Eye (tissue), 1 donor: Measurements from ENCODE around the gene PLEKHD1.
A peak's percentile ranks its signal among the peaks of the same experiment; 100 is the strongest.

Source experiments
- DNase-seq: peaks from one replicate; pipeline ENCODE4 v3.0.0-alpha.2; 2015

The PLEKHD1 gene

GRCh38 chr14:69558774-69559173 is 74.2 kb downstream of the PLEKHD1 start:
- DNase-seq: no peak

DNA sequence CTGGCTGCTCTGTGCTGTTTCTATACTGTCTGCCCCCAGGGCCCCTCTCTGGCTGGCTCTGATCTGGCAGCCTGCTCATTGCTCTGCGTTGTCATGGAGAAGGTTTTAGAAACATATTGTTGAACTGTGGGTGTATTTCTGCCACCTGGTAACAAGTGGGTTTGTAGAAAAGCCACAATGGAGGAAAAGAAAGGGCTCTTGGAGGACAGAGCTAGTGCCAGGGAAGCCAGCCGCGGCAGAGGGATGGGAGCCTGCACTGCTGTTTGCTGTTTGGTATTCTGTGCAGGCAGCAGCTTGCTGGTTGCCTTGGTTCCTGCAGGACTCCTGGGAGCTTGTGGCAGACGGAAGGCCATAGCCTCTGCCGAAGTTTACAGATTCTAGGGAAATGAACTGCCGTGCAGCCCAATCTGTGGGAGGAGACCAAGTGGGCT is 75.1 kb downstream of the PLEKHD1 start:
- peak; percentile 79 for DNase-seq

DNA sequence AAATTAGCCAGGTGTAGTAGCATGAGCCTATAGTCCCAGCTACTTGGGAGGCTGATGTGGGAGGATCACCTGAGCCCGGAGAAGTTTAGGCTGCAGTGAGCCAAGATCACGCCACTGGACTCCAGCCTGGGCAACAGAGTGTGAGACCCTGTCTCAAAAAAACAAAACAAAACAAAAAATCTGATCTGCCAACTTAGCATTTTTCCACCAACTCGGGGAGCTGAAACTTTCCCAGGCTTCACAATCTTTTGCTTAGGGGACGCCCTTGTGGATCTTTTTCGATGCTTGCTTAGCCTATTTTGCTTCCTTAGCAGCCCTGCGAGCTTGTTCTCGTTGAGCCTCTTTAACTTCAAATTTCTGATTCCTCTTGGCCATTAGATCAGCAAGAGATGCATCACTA is 76.3 kb downstream of the PLEKHD1 start:
- no peak for DNase-seq

- DNase-seq: no peak
These were observed 77.4 kb downstream of the PLEKHD1 start for GRCh38 chr14:69561893-69562292.

GRCh38 chr14:69567563-69567962 is 83.0 kb downstream of the PLEKHD1 start:
- DNase-seq: no peak

DNA sequence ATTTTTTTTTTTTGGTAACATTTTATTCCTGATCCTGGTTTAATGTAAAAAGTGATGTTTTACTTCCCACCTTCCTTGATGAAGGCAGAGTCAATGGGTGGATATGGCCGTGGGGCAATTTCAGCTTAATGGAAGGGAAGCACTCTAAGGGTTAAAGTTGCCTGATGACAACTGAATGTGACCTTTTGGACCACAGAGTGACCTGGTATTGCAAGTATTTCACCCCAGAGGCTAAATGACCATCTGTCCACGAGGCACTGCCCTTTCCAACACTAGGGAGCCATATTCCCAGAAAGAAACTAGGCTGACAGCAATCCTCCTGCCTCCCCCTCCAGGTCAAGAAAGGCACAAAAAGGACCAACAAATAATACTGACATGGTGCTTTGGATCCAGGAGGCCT is 85.3 kb downstream of the PLEKHD1 start:
- DNase-seq: no peak

- no peak for DNase-seq
These were observed 86.4 kb downstream of the PLEKHD1 start for GRCh38 chr14:69570836-69571330.

DNA sequence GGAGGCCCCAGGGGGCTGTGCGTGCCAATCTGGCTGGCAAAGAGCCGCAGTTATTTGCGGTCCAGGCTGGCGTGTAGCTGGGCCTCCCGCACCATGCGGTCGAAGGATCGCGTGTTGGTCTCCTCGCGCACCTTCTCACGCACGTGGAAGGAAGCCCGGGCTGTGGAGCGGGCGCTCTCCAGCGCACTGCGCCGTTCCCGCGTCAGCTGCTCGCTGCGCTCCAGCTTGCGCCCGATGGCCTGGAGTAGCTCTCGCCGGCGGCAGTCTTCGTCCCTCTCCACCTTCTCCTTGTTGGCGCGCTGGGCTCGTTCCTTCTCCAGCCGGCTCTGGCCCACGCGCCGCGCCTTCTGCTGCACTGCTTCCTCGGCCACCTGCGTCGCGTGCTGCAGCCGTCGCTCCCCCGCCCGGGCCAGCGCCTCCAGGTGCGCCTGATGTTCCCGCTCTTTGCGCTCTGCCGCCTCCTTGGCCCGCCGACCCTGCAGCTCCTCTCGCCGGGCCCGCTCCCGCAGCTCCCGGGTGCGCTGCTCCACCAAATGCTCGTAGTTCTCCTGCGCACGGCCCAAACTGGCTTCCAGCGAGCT is 87.0 kb downstream of the PLEKHD1 start:
- DNase-seq: no peak

DNA sequence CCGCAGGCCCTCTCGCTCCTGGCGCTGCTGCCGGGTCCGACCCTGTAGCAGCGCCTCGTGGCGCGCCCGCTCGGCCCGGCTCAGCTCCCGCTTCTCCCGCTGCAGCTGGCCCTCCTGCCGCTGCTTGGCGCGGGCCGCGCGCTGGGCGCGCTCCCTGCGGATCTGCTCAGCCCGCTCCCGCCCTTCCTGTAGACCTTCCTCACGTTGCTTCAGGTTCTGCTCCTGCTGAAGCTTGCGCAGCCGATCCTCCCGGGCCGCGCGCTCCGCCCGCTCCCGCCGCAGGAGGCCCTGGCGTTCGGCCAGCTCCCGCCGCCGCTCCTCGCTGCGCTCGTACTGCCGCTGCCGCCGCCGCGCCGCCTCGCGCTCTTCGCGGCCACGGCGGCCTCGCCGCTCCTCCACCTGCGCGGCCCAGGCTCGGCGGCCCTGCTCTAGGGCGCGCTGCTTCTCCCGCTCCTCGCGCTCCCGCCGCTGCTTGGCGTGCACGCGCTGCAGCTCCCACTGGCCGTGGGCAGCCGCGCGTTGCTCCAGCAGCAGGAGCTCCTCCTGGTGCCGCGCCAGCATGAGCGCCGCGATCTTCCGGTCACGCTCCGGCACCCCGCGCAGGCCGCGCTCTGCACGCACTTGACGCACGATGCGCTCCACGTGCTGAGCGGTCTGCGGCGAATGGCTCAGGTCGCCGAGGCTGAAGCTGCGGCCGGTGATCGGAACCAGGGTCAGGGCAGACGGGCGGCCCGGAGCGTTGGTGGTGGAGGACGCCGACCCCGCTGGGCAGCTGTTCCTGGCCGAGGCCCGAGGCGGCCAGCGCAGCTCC is 87.7 kb downstream of the PLEKHD1 start:
- DNase-seq: peak; percentile 29

GRCh38 chr14:69572841-69573135 is 88.3 kb downstream of the PLEKHD1 start:
- DNase-seq: no peak

DNA sequence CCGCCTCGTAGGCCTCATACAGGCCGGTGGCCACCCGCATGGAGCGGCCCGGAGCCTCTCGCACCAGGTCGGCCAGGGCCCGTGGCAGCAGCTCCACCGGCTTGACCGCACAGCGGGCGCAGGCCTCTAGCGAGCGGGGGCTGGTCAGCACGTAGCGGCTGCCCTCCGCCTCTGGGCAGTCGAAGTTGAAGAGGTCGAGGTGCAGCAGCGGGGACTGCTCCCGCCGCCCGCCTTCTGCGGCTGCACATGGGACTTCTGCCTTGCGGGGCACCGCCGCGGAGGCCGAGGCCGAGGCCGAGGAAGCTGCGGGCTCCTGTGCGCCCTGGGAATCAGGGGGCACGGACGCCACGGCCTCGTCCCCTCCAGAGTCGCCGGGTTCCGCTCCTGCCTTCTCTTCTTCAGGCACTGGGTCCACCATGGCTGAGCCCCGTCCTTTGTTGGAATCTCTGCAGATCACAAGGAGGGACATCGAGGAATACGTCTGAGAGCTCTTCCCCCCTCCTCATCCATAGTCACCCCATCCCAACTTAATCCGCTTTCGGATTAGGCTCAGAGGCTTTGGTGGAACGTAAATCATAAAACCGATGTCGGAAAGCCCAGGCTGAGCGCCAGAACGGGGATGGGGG is 88.8 kb downstream of the PLEKHD1 start:
- DNase-seq: peak; percentile 19

GRCh38 chr14:69573831-69574262 is 89.3 kb downstream of the PLEKHD1 start:
- DNase-seq: peak; percentile 87

GRCh38 chr14:69574263-69574953 is 89.9 kb downstream of the PLEKHD1 start, which contains the start of gene CCDC177:
CCDC177 (minus strand) TSS chr14:69574871; CDS start chr14:69573622, 1,249 bp downstream.
- peak; percentile 91 for DNase-seq

DNA sequence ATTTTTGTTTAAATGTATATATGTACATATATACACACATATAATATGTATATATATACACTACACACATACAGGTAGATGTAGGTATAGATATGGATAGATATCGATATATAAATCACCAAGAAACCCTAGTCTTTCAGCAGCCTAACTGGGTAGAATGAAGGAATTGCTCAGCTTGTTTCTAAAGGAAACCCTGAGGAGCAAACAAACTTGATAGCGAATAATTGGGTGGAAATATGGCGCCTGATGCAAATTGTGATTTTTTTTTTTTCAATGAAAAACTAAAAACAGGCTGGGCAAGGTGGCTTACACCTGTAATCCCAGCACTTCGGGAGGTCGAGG is 90.4 kb downstream of the PLEKHD1 start:
- no peak for DNase-seq

DNA sequence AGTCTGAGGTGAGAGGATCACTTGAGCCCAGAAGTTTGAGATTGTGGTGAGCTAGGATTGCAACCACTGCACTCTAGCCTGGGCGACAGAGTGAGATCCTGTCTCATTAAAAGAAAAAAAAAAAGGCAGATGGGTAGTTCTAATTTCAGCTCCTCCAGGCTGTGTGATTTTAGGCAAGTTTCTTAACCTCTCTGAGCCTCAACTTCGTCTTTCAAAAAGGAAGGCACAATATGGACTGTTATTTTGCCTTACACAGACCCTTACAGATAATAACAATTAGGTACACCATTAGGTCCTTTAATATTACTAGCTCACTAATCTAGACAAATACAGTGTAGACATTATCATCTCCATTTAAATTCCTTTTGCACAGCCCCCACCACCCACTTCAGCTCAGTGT is 94.9 kb downstream of the PLEKHD1 start:
- DNase-seq: no peak

DNA sequence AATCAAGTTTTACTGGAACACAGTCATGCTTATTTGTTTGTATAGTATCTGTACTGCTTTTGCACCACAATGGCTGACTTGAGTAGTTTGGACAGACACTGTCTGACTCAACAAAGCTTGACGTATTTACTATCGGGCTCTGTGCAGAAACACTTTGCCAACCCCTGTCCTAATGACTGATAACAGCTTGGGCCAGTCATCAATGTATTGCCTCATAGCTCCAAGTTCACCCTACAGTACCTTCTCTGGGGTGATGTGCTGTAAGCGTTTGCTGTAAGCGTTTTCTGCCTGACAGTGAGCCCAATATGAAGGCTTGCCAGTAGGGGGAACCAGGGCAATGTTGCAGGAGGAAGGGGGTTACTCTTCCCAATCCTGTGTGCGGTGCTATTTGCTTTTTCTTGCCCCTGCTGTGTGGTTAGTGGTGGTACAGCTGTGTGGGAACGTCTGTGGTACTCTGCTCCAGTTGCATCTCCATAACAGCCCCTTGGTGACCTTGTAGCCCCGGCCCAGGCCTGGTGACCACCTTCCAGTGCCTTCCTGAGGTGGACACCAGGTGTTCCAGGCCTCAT is 95.6 kb downstream of the PLEKHD1 start:
- peak; percentile 47 for DNase-seq
